ENCODE data around the gene CHIT1. TPM values are rescaled to one million over a fixed set of nuclear protein-coding genes. Genes with fewer than 3 reads are reported as not detected.

The CHIT1 gene
- total and polyA plus RNA-seq, 2 of the 13 experiments (the other 11 are each of a cell fraction or from before 2014, with no cell fraction given) = not detected

DNA sequence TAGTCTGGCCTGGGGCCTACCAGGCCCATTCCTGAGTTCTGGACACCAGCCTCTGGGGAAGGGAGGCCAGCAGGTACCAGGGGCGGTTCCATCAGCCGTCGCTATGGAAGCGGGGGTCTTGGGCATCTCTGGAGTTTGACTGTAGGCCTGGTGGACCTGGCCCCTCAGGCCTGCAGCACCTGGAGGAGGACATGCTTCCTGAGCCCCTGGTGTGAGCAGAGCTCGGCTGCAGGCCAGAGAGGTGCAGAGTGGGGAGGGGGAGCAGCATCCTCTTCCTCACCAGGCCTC lies 61.6 kb downstream of the CHIT1 start:
- no peaks in the 10 kb centered on the region for H3K79me2 ChIP-seq (ENCODE audit: insufficient read depth, low read length)
- intact Hi-C loops (cut with micrococcal nuclease; ENCODE audit: unreplicated experiment) = loop anchor here (2.0 kb wide), 1 partner anchor 99 kb away; no protein-coding TSS in a partner anchor
- 0 out of 2 replicates have a peak, but pooled peaks cover 4% of the 10 kb centered on the region for H4K20me1 ChIP-seq (ENCODE audit: insufficient read depth, low read length)
- no peak for TF ChIP-seq GPN1 (CRISPR knock-in tag; IDR thresholded peaks at IDR 0.05; ENCODE audit: borderline replicate concordance)
- TF ChIP-seq HOXA7 (CRISPR knock-in tag; IDR thresholded peaks at IDR 0.05) = no peak
- TF ChIP-seq, protein P1, sequence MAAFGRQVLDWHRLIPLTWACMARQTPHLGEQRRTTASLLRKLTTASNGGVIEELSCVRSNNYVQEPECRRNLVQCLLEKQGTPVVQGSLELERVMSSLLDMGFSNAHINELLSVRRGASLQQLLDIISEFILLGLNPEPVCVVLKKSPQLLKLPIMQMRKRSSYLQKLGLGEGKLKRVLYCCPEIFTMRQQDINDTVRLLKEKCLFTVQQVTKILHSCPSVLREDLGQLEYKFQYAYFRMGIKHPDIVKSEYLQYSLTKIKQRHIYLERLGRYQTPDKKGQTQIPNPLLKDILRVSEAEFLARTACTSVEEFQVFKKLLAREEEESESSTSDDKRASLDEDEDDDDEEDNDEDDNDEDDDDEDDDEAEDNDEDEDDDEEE (CRISPR knock-in tag; IDR thresholded peaks at IDR 0.05) = no peak
- no peak for TF ChIP-seq NFKBIZ (CRISPR knock-in tag; IDR thresholded peaks at IDR 0.05)
- no peak for TF ChIP-seq ARNT (IDR thresholded peaks at IDR 0.05)
- TF ChIP-seq, protein P2, sequence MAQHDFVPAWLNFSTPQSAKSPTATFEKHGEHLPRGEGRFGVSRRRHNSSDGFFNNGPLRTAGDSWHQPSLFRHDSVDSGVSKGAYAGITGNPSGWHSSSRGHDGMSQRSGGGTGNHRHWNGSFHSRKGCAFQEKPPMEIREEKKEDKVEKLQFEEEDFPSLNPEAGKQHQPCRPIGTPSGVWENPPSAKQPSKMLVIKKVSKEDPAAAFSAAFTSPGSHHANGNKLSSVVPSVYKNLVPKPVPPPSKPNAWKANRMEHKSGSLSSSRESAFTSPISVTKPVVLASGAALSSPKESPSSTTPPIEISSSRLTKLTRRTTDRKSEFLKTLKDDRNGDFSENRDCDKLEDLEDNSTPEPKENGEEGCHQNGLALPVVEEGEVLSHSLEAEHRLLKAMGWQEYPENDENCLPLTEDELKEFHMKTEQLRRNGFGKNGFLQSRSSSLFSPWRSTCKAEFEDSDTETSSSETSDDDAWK (CRISPR knock-in tag; IDR thresholded peaks at IDR 0.05) = no peak
- BruUV-seq (replicated peaks) = no TSS peak
- H3K4me3 ChIP-seq (replicated peaks in 1 of 3; ENCODE audit: insufficient read depth in 1 of 3, low read depth in 2 of 3, low read length in 3 of 3) = no peak overlapping the region
- no peak for ATAC-seq
- FAIRE-seq = no peak
- no peak for DNase-seq (ENCODE audit: low spot score)
- no peaks in the 10 kb centered on the region for H3K9me3 ChIP-seq (ENCODE audit: low read length)
- ChIA-PET POLR2A (no interaction called here), CTCF (ENCODE audit: low intra/inter-chr PET ratio, low total read pairs) (no interaction called here)
- H3K4me2 ChIP-seq (ENCODE audit: low read depth, low read length) = no peak overlapping the region
- H3K4me1 ChIP-seq (ENCODE audit: insufficient read depth, low read length) = no peaks in the 10 kb centered on the region
- WGBS (ENCODE audit: low lambda C conversion rate) = 29% methylated on average over 1 of the region's 5 CpGs
- H2AFZ ChIP-seq (ENCODE audit: low read length) = no peak overlapping the region
- no peak overlapping the region for H3K9ac ChIP-seq (ENCODE audit: insufficient read depth, low read depth, low read length)
- H3K36me3 ChIP-seq (replicated peaks in 1 of 2; ENCODE audit: control insufficient read depth in 1 of 2, insufficient read depth in 2 of 2, low read length in 2 of 2) = no peaks in the 10 kb centered on the region
- in situ Hi-C loops (cut with HindIII; ENCODE audit: extremely low pct_ligation_motif_present, low pct_unique_long_range_greater_than_20kb) = loop anchor here (5.0 kb wide), 1 partner anchor 49 kb away; no protein-coding TSS in a partner anchor
- H3K27me3 ChIP-seq (ENCODE audit: control insufficient read depth in 1 of 2, insufficient read depth in 2 of 2, low read length in 2 of 2) = peaks cover 3 to 9% of the 10 kb centered on the region in 2 experiments; a peak in 4 of 5 replicates
- H3K27ac ChIP-seq (ENCODE audit: extremely low read length, insufficient read depth, low read length) = no peak overlapping the region

Measured in HepG2 (cell line).